ENCODE data around the gene HIKESHI. TPM values are rescaled to one million over a fixed set of nuclear protein-coding genes. Genes with fewer than 3 reads are reported as not detected.

The HIKESHI gene
- total and polyA plus RNA-seq, 2 of the 13 experiments (the other 11 are each of a cell fraction or from before 2014, with no cell fraction given), result 67.8 to 74.8 TPM

DNA sequence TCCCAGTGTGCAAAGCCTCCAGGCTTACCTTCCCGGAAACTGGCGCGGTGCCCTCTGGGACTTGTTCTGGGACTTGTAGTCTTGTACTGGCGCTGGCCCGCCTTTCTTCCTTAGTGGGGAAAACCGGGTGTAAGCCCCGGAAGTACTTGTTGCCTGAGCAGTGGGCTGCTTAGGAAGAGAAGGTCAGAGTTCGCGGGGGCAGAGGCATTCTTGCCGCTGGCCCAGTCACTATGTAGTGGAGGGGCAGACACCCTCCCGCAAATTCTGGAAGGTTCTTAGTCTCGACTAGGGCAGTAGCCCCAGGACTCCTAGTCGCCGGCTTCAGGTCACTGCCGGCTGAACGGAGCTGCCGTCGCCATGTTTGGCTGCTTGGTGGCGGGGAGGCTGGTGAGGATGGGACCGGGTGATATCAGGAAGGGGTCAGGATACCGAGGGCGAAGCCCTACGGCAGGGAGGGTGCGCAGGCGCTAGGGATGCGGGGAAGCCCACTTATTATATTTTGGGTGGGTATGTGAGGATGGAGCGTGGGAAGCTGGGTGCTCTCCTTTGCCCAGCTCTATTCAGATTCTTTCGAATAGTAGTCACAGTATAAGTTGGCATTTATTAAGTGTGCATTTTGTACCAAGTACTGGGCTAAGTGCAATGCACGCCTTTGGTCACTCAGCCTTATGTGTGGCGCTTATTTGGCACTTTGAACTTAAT lies at the start of gene HIKESHI (continued):
- TF ChIP-seq MIER2 (CRISPR knock-in tag; IDR thresholded peaks at IDR 0.05) (no peak; the same call in 1 of the 2 replicates), EED (CRISPR knock-in tag; IDR thresholded peaks at IDR 0.05) (no peak), PTBP1 (IDR thresholded peaks at IDR 0.05; ENCODE audit: low read depth, low read length, poor library complexity, severe bottlenecking) (no peak), BCL6 (CRISPR knock-in tag; IDR thresholded peaks at IDR 0.05) (peak; percentile 19; the same call in 1 of the 2 replicates), USF2 (IDR thresholded peaks at IDR 0.05; ENCODE audit: low read depth, low read length) (no peak), USF2 (CRISPR knock-in tag; IDR thresholded peaks at IDR 0.05; ENCODE audit: borderline replicate concordance) (peak; percentile 32; the same call in 1 of the 2 replicates), NR2F2 (IDR thresholded peaks at IDR 0.05; ENCODE audit: borderline replicate concordance, low read depth) (peak; percentile 52; the same call in 1 of the 2 replicates), ZBTB49 (CRISPR knock-in tag; IDR thresholded peaks at IDR 0.05; ENCODE audit: borderline replicate concordance) (peak; percentile 56; the same call in 1 of the 2 replicates), SRSF4 (IDR thresholded peaks at IDR 0.05; ENCODE audit: low read depth, low read length, poor library complexity, severe bottlenecking) (no peak), SMAD1 (CRISPR knock-in tag; IDR thresholded peaks at IDR 0.05; ENCODE audit: borderline replicate concordance, low read depth) (0 out of 2 replicates have a peak, but pooled peaks have one; percentile 30), LBX2 (CRISPR knock-in tag; IDR thresholded peaks at IDR 0.05; ENCODE audit: borderline replicate concordance) (no peak), CSRNP2 (CRISPR knock-in tag; conservative IDR thresholded peaks at IDR 0.05; ENCODE audit: low read depth) (no peak), PITX1 (CRISPR knock-in tag; IDR thresholded peaks at IDR 0.05) (peak; percentile 89), RXRA (CRISPR knock-in tag; IDR thresholded peaks at IDR 0.05) (peak; percentile 81), ZNF768 (CRISPR knock-in tag; IDR thresholded peaks at IDR 0.05) (peak; percentile 60), FIP1L1 (IDR thresholded peaks at IDR 0.05; ENCODE audit: borderline replicate concordance, insufficient read depth, low read depth, low read length) (no peak)
- TF ChIP-seq, protein P1, sequence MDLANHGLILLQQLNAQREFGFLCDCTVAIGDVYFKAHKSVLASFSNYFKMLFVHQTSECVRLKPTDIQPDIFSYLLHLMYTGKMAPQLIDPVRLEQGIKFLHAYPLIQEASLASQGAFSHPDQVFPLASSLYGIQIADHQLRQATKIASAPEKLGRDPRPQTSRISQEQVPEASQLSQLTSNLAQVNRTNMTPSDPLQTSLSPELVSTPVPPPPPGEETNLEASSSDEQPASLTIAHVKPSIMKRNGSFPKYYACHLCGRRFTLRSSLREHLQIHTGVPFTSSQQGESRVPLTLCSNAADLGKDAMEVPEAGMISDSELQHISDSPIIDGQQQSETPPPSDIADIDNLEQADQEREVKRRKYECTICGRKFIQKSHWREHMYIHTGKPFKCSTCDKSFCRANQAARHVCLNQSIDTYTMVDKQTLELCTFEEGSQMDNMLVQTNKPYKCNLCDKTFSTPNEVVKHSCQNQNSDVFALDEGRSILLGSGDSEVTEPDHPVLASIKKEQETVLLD (CRISPR knock-in tag; IDR thresholded peaks at IDR 0.05; ENCODE audit: low read depth), result no peak
- TF ChIP-seq, protein P2, sequence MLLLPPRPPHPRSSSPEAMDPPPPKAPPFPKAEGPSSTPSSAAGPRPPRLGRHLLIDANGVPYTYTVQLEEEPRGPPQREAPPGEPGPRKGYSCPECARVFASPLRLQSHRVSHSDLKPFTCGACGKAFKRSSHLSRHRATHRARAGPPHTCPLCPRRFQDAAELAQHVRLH (CRISPR knock-in tag; IDR thresholded peaks at IDR 0.05; ENCODE audit: borderline replicate concordance, low read depth), result no peak

Data from HepG2 (cell line).